H1 (cell line): Measurements from ENCODE around the gene MSL3B.

Experiments
- HDAC2 ChIP-seq, 2 experiments: fragments of 300-600 bp in 1 of 2; sonication (generic) in 1 of 2; IDR thresholded peaks; 2 replicates each; pipeline ENCODE4 v1.6.1; 2011 to 2012; ENCODE audit warnings: low read depth in 2 of 2, low read length in 2 of 2, mild to moderate bottlenecking in 2 of 2, moderate library complexity in 2 of 2, borderline replicate concordance in 1 of 2, inconsistent platforms in 1 of 2
- RFX5 ChIP-seq: IDR thresholded peaks from 2 replicates; pipeline ENCODE4 v1.6.1; 2011; ENCODE audit warnings: low read depth, low read length, improper control_type of control experiment, borderline replicate concordance
- SP4 ChIP-seq: IDR thresholded peaks from 2 replicates; pipeline ENCODE4 v1.6.1; 2012; ENCODE audit warnings: low read length, inconsistent platforms
- SRF ChIP-seq: IDR thresholded peaks from 2 replicates; pipeline ENCODE4 v1.6.1; 2011; ENCODE audit warnings: mild to moderate bottlenecking, low read depth, low read length, moderate library complexity
- TF ChIP-seq, protein P1 (sequence below): IDR thresholded peaks from 2 replicates; pipeline ENCODE4 v1.6.1; 2012; ENCODE audit warnings: low read length, inconsistent platforms

The MSL3B gene

DNA sequence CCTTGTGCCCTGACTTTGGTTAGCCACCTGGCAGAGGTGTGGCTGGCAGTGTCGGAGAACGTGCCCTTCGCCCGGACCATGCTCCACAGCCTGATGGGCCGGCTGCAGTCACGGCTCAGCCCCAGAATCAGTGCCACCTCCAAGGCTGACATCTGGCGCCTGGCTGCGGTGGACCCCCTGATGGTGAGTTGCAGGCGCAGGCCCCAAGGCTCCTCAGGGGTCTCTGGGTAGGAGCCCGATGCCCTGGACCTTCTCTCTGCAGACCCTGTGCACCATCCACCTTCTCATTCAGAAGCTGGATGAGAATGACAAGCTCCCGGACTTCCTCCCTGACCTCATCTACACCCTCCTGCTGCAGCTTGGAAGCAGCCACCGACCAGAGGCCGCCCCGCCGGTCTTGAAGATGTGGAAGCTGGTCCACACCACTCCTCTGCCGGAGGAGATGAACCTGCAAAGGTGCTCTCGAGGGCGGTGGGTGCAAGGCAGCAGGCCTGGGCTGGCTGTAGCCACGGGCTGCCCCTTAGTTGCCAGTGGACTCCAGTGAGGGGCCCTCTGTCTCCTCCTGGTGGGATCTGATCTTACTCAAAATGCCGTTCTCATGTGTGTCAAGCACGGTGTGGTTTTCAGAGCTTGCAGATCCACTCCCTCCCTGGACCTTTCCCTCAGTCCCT lies 46.0 kb downstream of the MSL3B start (continued):
- TF ChIP-seq, protein P1, sequence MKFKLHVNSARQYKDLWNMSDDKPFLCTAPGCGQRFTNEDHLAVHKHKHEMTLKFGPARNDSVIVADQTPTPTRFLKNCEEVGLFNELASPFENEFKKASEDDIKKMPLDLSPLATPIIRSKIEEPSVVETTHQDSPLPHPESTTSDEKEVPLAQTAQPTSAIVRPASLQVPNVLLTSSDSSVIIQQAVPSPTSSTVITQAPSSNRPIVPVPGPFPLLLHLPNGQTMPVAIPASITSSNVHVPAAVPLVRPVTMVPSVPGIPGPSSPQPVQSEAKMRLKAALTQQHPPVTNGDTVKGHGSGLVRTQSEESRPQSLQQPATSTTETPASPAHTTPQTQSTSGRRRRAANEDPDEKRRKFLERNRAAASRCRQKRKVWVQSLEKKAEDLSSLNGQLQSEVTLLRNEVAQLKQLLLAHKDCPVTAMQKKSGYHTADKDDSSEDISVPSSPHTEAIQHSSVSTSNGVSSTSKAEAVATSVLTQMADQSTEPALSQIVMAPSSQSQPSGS: no peak
- TF ChIP-seq SRF: no peak
- no peak for TF ChIP-seq HDAC2 (IDR thresholded peaks at IDR 0.05; ENCODE audit: borderline replicate concordance in 1 of 2, low read depth in 2 of 2, low read length in 2 of 2)
- no peak for TF ChIP-seq RFX5
- TF ChIP-seq SP4: no peak
- TF ChIP-seq, all 59 proteins: peak for 0
